DOHH2 (cell line): Measurements from ENCODE around the gene BPI.

Source experiments
- EZH2phosphoT487 ChIP-seq: fragments of 200-600 bp; sonication (generic); IDR thresholded peaks from 2 replicates; pipeline ENCODE4 v1.6.1; 2017; ENCODE audit warnings: borderline replicate concordance, mild to moderate bottlenecking, antibody characterized with exemption, low read length, moderate library complexity, mixed read lengths
- TF ChIP-seq, protein P1 (sequence below): fragments of 200-600 bp; sonication (generic); IDR thresholded peaks from one replicate; pipeline ENCODE4 v1.5.1; 2014; ENCODE audit warnings: antibody characterized with exemption, mild to moderate bottlenecking, low read depth, low read length; ENCODE audit not compliant: poor library complexity, severe bottlenecking

DNA sequence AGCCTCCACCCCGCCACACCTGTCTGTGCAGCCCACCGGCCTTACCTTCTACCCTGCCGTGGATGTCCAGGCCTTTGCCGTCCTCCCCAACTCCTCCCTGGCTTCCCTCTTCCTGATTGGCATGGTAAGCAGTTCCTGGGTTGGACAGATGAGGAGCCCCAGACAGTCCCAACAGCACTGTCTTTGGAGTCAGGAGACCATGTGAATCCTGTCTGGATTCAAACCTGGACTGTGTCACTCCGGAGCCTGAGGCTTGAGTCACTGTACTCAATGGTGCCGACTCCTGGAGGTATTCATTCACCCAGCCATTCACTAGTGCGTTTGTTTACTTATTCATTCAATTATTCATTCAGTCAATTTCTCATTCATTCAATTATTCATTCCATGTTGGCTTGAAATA, 22.4 kb downstream of the BPI start:
- TF ChIP-seq, protein P1, sequence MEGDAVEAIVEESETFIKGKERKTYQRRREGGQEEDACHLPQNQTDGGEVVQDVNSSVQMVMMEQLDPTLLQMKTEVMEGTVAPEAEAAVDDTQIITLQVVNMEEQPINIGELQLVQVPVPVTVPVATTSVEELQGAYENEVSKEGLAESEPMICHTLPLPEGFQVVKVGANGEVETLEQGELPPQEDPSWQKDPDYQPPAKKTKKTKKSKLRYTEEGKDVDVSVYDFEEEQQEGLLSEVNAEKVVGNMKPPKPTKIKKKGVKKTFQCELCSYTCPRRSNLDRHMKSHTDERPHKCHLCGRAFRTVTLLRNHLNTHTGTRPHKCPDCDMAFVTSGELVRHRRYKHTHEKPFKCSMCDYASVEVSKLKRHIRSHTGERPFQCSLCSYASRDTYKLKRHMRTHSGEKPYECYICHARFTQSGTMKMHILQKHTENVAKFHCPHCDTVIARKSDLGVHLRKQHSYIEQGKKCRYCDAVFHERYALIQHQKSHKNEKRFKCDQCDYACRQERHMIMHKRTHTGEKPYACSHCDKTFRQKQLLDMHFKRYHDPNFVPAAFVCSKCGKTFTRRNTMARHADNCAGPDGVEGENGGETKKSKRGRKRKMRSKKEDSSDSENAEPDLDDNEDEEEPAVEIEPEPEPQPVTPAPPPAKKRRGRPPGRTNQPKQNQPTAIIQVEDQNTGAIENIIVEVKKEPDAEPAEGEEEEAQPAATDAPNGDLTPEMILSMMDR: no peak
- no peak for TF ChIP-seq EZH2phosphoT487
